OCI-LY1 (cell line): ENCODE measurements around the gene ZGRF1.

Source experiments
- CTCF ChIP-seq: fragments of 200-600 bp; sonication (generic), shearing (Covaris generic); IDR thresholded peaks from 2 replicates; pipeline ENCODE4 v1.5.1; 2017; ENCODE audit warnings: mild to moderate bottlenecking, antibody characterized with exemption, low read length, moderate library complexity, mixed read lengths
- EZH2 ChIP-seq: fragments of 200-600 bp; sonication (generic), shearing (Covaris generic); IDR thresholded peaks from 2 replicates; pipeline ENCODE4 v1.8.0; 2017; ENCODE audit warnings: borderline replicate concordance, mixed run types, mild to moderate bottlenecking, antibody characterized with exemption, low read length, moderate library complexity, mixed read lengths

- TF ChIP-seq CTCF (no peak; the same call in 1 of the 2 replicates), EZH2 (no peak)
Observed at GRCh38 chr4:112564706-112565270, 71.9 kb downstream of the ZGRF1 start.
